Lower leg skin (tissue), 3 donors: ENCODE data around the gene MARCHF10.

Source experiments
- POLR2A ChIP-seq, 2 donors: fragments of 450-650 bp; IDR thresholded peaks; one replicate each; pipeline ENCODE4 v1.6.1; 2016 to 2017; ENCODE audit warnings: antibody characterized with exemption in 2 of 2, mild to moderate bottlenecking in 1 of 2, moderate library complexity in 1 of 2
- TF ChIP-seq, protein P1 (sequence below), 3 donors: fragments of 450-650 bp; IDR thresholded peaks; one replicate each; pipeline ENCODE4 v1.5.1; 2016; ENCODE audit warnings: antibody characterized with exemption in 3 of 3, mild to moderate bottlenecking in 3 of 3, moderate library complexity in 2 of 3

DNA sequence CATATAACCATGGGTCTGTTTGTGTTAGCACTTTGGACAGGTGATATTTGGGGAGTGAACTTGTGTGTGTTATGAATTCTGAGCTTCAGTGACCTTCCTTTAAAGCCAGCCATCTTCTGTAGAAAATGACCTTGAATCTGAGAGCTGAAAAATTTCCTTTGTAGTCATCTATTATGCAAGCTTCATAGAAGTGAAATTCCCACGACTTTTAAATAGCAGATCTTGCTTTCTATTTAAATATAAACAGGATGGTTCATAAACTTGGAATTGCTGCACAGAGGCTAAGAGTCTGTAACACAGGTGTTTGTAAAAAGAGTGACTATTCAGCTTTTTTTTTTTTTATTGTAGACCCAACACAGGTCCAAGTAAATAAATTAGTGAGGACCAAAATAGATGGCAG lies 85.5 kb downstream of the MARCHF10 start:
- TF ChIP-seq, protein P1, sequence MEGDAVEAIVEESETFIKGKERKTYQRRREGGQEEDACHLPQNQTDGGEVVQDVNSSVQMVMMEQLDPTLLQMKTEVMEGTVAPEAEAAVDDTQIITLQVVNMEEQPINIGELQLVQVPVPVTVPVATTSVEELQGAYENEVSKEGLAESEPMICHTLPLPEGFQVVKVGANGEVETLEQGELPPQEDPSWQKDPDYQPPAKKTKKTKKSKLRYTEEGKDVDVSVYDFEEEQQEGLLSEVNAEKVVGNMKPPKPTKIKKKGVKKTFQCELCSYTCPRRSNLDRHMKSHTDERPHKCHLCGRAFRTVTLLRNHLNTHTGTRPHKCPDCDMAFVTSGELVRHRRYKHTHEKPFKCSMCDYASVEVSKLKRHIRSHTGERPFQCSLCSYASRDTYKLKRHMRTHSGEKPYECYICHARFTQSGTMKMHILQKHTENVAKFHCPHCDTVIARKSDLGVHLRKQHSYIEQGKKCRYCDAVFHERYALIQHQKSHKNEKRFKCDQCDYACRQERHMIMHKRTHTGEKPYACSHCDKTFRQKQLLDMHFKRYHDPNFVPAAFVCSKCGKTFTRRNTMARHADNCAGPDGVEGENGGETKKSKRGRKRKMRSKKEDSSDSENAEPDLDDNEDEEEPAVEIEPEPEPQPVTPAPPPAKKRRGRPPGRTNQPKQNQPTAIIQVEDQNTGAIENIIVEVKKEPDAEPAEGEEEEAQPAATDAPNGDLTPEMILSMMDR (IDR thresholded peaks at IDR 0.05): no peak
- no peak for TF ChIP-seq POLR2A (IDR thresholded peaks at IDR 0.05)
